GM12865 (cell line): Measurements from ENCODE around the gene TAF6L.

Source experiments
- DNase-seq: peaks from one replicate; pipeline ENCODE4 v3.0.0; 2010; ENCODE audit warnings: low read depth
- H3K4me3 ChIP-seq: 2 replicates; pipeline ENCODE4 v1.5.1; 2011; ENCODE audit warnings: mild to moderate bottlenecking, low read depth, low read length, control low read depth
- TF ChIP-seq, protein P1 (sequence below): IDR thresholded peaks from 2 replicates; pipeline ENCODE4 v1.5.1; 2011; ENCODE audit warnings: low read length, control low read depth, low read depth, inconsistent platforms; ENCODE audit not compliant: insufficient read depth; ENCODE audit errors: missing control alignments

Gene TAF6L

DNA sequence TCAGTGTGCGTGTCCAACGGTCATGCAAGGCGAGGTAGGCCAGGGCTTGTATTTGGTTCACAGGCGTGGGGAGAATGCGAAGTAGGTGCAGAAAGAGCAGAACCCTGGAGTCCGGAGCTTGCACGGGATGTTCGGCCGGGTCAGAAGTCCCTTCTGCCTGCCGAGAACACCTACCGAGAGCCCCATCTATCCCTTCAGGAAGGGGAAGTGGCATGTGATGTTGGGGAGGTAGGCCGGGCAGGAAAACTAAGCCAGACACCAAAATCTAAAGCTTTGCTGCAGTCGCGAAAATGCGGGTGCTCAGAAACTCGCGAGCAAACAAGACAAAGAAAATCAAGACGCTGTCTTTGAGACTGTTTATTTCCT is 435 bp upstream of the TAF6L start:
- H3K4me3 ChIP-seq = peak overlapping the region; percentile 69
- TF ChIP-seq, protein P1, sequence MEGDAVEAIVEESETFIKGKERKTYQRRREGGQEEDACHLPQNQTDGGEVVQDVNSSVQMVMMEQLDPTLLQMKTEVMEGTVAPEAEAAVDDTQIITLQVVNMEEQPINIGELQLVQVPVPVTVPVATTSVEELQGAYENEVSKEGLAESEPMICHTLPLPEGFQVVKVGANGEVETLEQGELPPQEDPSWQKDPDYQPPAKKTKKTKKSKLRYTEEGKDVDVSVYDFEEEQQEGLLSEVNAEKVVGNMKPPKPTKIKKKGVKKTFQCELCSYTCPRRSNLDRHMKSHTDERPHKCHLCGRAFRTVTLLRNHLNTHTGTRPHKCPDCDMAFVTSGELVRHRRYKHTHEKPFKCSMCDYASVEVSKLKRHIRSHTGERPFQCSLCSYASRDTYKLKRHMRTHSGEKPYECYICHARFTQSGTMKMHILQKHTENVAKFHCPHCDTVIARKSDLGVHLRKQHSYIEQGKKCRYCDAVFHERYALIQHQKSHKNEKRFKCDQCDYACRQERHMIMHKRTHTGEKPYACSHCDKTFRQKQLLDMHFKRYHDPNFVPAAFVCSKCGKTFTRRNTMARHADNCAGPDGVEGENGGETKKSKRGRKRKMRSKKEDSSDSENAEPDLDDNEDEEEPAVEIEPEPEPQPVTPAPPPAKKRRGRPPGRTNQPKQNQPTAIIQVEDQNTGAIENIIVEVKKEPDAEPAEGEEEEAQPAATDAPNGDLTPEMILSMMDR = no peak
- peak; percentile 47 for DNase-seq

DNA sequence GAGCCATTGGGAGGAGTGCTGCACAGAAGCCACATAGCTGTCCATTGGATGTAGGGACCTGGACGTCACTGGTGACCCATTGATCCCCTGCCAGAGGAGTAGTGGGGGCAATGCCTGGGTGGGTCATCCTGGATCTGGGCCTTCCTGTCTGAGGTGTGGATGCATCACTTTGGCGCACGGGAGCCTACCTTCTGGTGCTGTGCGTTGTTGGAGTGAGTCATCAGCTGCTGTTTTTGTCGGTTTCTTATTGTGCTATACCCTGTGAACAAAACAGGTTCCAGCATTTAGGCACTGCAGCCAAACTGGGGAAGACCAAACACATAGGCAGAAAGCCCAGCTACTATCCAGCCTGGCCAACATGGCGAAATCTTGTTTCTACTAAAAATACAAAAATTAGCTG is 3.2 kb downstream of the TAF6L start:
- TF ChIP-seq, protein P1 = no peak
- no peak for DNase-seq
- no peak overlapping the region for H3K4me3 ChIP-seq

DNA sequence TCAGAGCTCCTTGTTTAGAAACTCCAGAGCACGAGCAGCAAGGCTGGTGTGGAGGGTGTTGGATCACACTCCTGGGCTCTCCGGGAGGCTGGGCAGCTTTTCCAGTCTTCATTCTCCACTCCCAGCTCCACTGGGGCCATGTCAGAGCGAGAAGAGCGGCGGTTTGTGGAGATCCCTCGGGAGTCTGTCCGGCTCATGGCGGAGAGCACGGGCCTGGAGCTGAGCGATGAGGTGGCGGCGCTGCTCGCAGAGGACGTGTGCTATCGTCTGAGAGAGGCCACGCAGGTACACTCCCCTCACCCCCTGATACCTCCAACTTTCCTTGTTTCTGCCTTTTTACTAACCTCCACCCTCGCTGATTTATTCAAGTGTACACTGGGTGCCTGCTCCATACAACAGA is 4.5 kb downstream of the TAF6L start:
- TF ChIP-seq, protein P1 = no peak
- no peak for DNase-seq
- H3K4me3 ChIP-seq = no peak overlapping the region

DNA sequence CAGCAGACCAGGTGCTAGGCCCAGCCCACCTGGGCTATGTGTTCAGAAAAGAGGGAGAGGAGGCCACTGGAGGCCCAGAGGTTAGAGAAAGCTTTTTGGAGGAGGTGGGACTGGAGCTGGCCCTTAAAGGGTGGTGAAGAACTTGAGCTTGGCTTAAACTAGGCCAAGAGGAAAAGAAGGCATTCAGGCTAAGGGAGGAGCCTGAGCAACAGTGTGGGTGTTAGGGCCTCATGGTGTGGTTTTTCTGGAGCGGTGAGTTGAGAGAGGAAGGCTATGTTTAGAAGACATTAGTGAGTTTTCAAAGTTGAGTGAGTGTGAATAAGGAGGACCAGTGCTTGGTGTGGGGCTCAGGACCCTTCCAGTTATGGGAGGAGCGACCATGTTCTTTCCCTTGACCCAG is 6.2 kb downstream of the TAF6L start:
- TF ChIP-seq, protein P1 = no peak
- DNase-seq = no peak
- H3K4me3 ChIP-seq = no peak overlapping the region

DNA sequence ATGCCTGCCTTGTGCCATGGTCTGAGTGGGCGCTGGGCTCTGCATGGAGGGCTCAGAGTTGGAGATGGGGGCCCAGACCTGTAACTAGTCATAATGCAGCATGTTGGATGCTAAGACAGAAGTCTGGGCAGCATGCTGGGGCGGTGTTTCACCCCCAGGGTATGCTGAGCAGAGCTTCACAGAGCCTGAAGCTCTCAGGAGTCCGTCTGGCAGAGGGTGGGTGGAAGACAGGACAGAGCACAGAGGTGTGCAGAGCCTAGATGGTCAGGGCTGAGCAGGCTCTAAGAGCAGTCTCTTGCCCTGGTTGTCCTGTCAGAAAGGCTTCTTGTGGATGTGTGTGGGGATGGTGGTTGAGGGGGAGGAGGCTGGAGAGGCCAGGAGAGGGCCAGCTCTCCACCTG is 7.2 kb downstream of the TAF6L start:
- no peak for DNase-seq
- TF ChIP-seq, protein P1 = no peak
- H3K4me3 ChIP-seq = no peak overlapping the region

DNA sequence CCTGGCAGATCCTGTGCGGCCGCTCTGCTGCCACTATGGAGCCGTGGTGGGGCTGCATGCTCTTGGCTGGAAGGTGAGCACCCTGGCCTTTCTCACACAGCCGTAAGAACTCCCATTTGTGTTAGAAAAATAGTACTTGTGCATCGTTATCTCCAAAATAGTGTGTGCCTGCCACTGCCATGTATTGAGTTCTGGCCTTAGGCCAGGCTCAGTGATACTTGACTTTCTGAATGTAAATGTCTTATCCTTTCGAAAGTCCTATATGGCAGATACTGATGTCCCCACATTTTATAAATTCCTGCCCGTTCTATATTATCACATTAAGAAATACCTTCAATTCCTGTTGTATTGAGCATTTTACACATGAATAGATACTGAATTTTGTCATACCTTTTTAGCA is 11.6 kb downstream of the TAF6L start:
- TF ChIP-seq, protein P1 = no peak
- no peak for DNase-seq

DNA sequence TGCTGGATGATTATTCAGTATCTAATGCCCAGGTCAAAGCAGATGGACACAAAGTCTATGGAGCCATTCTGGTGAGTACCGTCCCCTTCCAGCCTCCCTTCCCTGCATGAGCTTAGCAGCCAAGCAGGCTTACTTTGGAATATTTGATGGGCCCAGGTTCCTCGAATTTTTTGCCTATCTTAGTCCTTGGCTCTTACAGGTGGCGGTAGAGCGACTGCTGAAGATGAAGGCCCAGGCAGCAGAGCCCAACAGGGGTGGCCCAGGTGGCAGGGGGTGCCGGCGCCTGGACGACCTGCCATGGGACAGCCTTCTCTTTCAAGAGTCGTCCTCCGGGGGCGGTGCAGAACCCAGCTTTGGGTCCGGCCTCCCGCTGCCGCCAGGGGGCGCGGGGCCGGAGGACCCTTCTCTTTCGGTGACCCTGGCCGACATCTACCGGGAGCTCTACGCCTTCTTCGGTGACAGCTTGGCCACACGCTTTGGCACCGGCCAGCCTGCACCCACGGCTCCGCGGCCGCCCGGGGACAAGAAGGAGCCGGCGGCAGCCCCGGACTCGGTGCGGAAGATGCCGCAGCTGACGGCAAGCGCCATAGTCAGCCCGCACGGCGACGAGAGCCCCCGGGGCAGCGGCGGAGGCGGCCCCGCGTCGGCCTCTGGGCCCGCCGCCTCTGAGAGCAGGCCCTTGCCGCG is 15.3 kb downstream of the TAF6L start:
- H3K4me3 ChIP-seq = peak overlapping the region; percentile 97
- DNase-seq = peak; percentile 92
- TF ChIP-seq, protein P1 = peak; percentile 100

More for the DNA sequence above, 11.6 kb downstream of the TAF6L start:
- no peak overlapping the region for H3K4me3 ChIP-seq
